Ramos (cell line): ENCODE measurements around the gene SOS1.

Experiments
- in situ Hi-C: fragments of 300-500 bp; cut with MboI; formaldehyde crosslinking; loops from one replicate; pipeline ENCODE4 v1.14.3; 2022; ENCODE audit warnings: low sequenced_read_pairs; ENCODE audit not compliant: unreplicated experiment

Gene SOS1

GRCh38 chr2:39050109-39050508 lies 70.7 kb downstream of the SOS1 start:
- in situ Hi-C loops = no loop called here

- in situ Hi-C loops = no loop called here
Observed at GRCh38 chr2:39039072-39039471, 81.8 kb downstream of the SOS1 start.

- in situ Hi-C loops = no loop called here
Observed at GRCh38 chr2:39033980-39034379, 86.9 kb downstream of the SOS1 start.

GRCh38 chr2:39027421-39027820 lies 93.4 kb downstream of the SOS1 start:
- in situ Hi-C loops = no loop called here

GRCh38 chr2:39024833-39025232 lies 96.0 kb downstream of the SOS1 start:
- in situ Hi-C loops = no loop called here

- in situ Hi-C loops = no loop called here
Observed at GRCh38 chr2:39023649-39024048, 97.2 kb downstream of the SOS1 start.

GRCh38 chr2:39022642-39023235 lies 98.1 kb downstream of the SOS1 start:
- in situ Hi-C loops = no loop called here

- in situ Hi-C loops = no loop called here
Observed at GRCh38 chr2:39020383-39020782, 100.5 kb downstream of the SOS1 start.

GRCh38 chr2:39018638-39019037 lies 102.2 kb downstream of the SOS1 start:
- in situ Hi-C loops = no loop called here

- in situ Hi-C loops = no loop called here
Observed at GRCh38 chr2:39017334-39017733, 103.5 kb downstream of the SOS1 start.

GRCh38 chr2:39015424-39015823 lies 105.4 kb downstream of the SOS1 start:
- in situ Hi-C loops = no loop called here

- in situ Hi-C loops = no loop called here
Observed at GRCh38 chr2:39013871-39014270, 107.0 kb downstream of the SOS1 start.

GRCh38 chr2:39008665-39009064 lies 112.2 kb downstream of the SOS1 start:
- in situ Hi-C loops = no loop called here

GRCh38 chr2:39007875-39008504 lies 112.9 kb downstream of the SOS1 start:
- in situ Hi-C loops = no loop called here

GRCh38 chr2:39000552-39000951 lies 120.3 kb downstream of the SOS1 start:
- in situ Hi-C loops = no loop called here

- in situ Hi-C loops = no loop called here
Observed at GRCh38 chr2:38997781-38998180, 123.1 kb downstream of the SOS1 start.

GRCh38 chr2:38991899-38992298 lies 129.0 kb downstream of the SOS1 start:
- in situ Hi-C loops = no loop called here

- in situ Hi-C loops = no loop called here
Observed at GRCh38 chr2:38988716-38989115, 132.1 kb downstream of the SOS1 start.

GRCh38 chr2:38982498-38982897 lies 138.4 kb downstream of the SOS1 start:
- in situ Hi-C loops = no loop called here

- in situ Hi-C loops = no loop called here
Observed at GRCh38 chr2:38981670-38982357, 139.0 kb downstream of the SOS1 start.

GRCh38 chr2:38981003-38981669 lies 139.7 kb downstream of the SOS1 start:
- in situ Hi-C loops = no loop called here
